GM12864 (cell line): ENCODE results near the gene XPNPEP1.
A peak's percentile ranks its signal among the peaks of the same experiment; 100 is the strongest.

Source experiments
- DNase-seq: peaks from one replicate; pipeline ENCODE4 v3.0.0-alpha.2; 2011; ENCODE audit warnings: low read depth
- H3K4me3 ChIP-seq: 2 replicates; pipeline ENCODE4 v1.5.1; 2011; ENCODE audit warnings: mild to moderate bottlenecking, low read depth, low read length, control low read depth
- CTCF ChIP-seq: IDR thresholded peaks from 2 replicates; pipeline ENCODE4 v1.5.1; 2011; ENCODE audit warnings: low read depth, mild to moderate bottlenecking, moderate library complexity, low read length, control low read depth, inconsistent platforms; ENCODE audit errors: missing control alignments

Gene XPNPEP1

GRCh38 chr10:109922976-109923921 is at the start of gene XPNPEP1:
Gene XPNPEP1 (minus strand): TSS chr10:109923511. CDS start chr10:109923433, 78 bp downstream.
- no peak for TF ChIP-seq CTCF
- H3K4me3 ChIP-seq, result peak within 1 kb of the TSS; percentile 79
- DNase-seq, result no peak

DNA sequence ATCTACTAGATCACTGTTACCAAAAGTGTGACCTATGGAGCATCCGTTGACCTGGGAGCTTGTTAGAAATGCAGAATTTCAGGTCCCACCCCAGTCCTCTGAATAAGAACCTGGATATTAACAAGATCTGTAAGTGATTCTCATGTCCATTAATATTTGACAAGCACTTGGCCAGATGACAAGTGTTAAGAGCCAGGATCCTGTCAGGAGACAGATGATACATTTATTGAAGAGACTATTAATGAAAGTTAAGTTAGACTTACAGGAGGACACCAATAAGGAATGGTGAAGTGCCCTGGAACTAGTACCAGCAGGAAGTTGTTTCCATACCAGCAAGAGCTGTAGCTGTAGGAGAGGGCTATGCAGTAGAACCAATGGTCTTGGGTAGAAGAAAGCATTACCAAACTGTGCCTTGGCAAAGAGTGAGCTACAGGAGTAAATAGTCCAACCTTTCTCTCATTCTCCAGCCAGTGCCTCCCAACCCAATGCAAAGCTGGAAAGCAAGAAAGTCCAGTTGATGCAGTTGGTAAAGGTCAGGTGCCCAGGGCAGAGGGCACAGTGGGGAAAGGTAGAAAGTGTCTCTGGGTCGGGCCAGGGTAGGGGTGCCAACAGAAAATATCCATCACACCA is 49.2 kb upstream of the XPNPEP1 start:
- no peak overlapping the region for H3K4me3 ChIP-seq
- no peak for TF ChIP-seq CTCF
- DNase-seq, result no peak

- DNase-seq, result no peak
- no peak overlapping the region for H3K4me3 ChIP-seq
- TF ChIP-seq CTCF, result no peak
These were observed 48.3 kb upstream of the XPNPEP1 start for GRCh38 chr10:109971634-109972033.

DNA sequence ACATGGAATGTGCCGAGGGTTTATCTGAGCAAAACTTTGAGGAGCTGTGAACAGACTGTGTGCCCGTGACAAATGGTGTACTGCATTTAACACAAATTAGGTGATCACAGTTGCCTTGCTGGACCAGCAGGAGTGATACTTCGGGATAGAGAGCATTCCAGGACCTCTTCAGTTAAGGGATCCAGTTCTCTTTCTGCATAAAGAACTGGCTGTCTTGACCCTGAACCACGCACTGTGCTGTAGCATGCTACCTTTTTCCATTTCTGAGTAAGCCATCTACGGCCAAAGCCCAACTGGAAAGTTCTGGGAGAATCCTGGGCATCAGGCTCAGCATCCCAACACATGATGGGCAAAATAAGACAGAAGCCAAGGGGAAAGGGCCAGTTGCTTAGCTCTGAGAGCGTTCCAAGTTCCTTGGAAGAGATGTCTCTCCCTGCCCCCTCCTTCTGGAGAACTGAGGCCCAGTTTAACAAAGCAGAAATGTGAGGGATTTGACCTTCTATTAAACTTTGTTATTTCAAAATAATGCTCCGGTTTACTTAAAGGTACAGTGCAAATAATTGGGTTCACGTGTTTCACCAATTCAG is 46.5 kb upstream of the XPNPEP1 start:
- no peak overlapping the region for H3K4me3 ChIP-seq
- DNase-seq, result no peak
- no peak for TF ChIP-seq CTCF

- no peak for DNase-seq
- TF ChIP-seq CTCF, result no peak
- H3K4me3 ChIP-seq, result no peak overlapping the region
These were observed 45.8 kb upstream of the XPNPEP1 start for GRCh38 chr10:109968953-109969759.

DNA sequence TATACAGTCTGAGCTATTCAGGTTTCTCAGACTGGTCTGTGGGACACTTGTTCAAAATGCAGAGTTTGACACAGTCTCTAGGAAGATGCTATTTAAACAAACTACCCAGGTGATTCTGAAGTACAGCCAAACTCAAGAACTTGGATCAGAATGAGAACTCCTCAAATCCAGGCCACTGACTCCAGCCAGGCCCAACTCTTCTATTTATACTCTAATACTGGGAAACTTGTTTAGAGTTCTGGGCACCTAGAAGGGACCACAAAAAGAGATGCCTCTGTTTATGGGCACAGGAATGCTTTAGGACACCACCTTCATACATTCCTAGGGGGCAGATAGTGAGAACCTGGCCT is 44.4 kb upstream of the XPNPEP1 start:
- no peak overlapping the region for H3K4me3 ChIP-seq
- DNase-seq, result no peak
- no peak for TF ChIP-seq CTCF
